RWPE2 (cell line): ENCODE results near the gene HDAC4.

Source experiments
- ATAC-seq: fragments of 200-7000 bp; cut with Tn5 transposase; 3 replicates; pipeline ENCODE4 v1.9.1; 2021; ENCODE audit warnings: low read depth
- DNase-seq: peaks from one replicate; pipeline ENCODE4 v3.0.0-alpha.2; 2020; ENCODE audit warnings: low spot score
- H3K27ac ChIP-seq: fragments of 450-650 bp; 2 replicates; pipeline ENCODE4 v1.5.1; 2017; ENCODE audit warnings: mild to moderate bottlenecking; ENCODE audit not compliant: poor library complexity, severe bottlenecking
- H3K27me3 ChIP-seq: fragments of 250-450 bp; sonication (Bioruptor Pico); 2 replicates; pipeline ENCODE4 v1.5.1; 2021; ENCODE audit warnings: mild to moderate bottlenecking, moderate library complexity; ENCODE audit not compliant: insufficient read depth, poor library complexity, severe bottlenecking
- H3K36me3 ChIP-seq: fragments of 250-450 bp; sonication (Bioruptor Pico); 2 replicates; pipeline ENCODE4 v1.5.1; 2020; ENCODE audit warnings: low read depth, mild to moderate bottlenecking, moderate library complexity
- H3K4me1 ChIP-seq: fragments of 250-450 bp; sonication (Bioruptor Pico); 2 replicates; pipeline ENCODE4 v1.5.1; 2021; ENCODE audit warnings: mild to moderate bottlenecking, moderate library complexity; ENCODE audit not compliant: insufficient read depth, poor library complexity, severe bottlenecking
- H3K4me3 ChIP-seq: fragments of 250-450 bp; sonication (Bioruptor Pico); 2 replicates; pipeline ENCODE4 v1.5.1; 2021; ENCODE audit warnings: mild to moderate bottlenecking, moderate library complexity; ENCODE audit not compliant: severe bottlenecking
- H3K9me3 ChIP-seq: fragments of 250-450 bp; sonication (Bioruptor Pico); 2 replicates; pipeline ENCODE4 v1.5.1; 2021; ENCODE audit warnings: mild to moderate bottlenecking, moderate library complexity; ENCODE audit not compliant: severe bottlenecking
- CTCF ChIP-seq: fragments of 450-650 bp; IDR thresholded peaks from one replicate; pipeline ENCODE4 v1.5.1; 2017; ENCODE audit warnings: mild to moderate bottlenecking, moderate library complexity; ENCODE audit not compliant: poor library complexity, severe bottlenecking

HDAC4 gene

GRCh38 chr2:239292959-239293774, 107.7 kb downstream of the HDAC4 start:
- ATAC-seq = no peak

GRCh38 chr2:239292531-239292930, 108.3 kb downstream of the HDAC4 start:
- Histone ChIP-seq H3K9me3 (no peaks in the 10 kb centered on the region), H3K4me3 (no peak overlapping the region), H3K4me1 (peaks cover 10% of the 10 kb centered on the region), H3K27ac (no peak overlapping the region), H3K27me3 (no peaks in the 10 kb centered on the region), H3K36me3 (no peaks in the 10 kb centered on the region)
- ATAC-seq (no peak), DNase-seq (no peak)
- TF ChIP-seq CTCF = no peak

More at GRCh38 chr2:239292959-239293774, 107.7 kb downstream of the HDAC4 start:
- no peak for TF ChIP-seq CTCF
- Histone ChIP-seq H3K36me3 (no peaks in the 10 kb centered on the region), H3K27me3 (no peaks in the 10 kb centered on the region), H3K9me3 (no peaks in the 10 kb centered on the region), H3K27ac (no peak overlapping the region), H3K4me3 (no peak overlapping the region), H3K4me1 (peaks cover 10% of the 10 kb centered on the region)
- DNase-seq = peak; percentile 30

- ATAC-seq (no peak), DNase-seq (peak; percentile 19)
- Histone ChIP-seq H3K36me3 (no peaks in the 10 kb centered on the region), H3K4me3 (no peak overlapping the region), H3K27me3 (no peaks in the 10 kb centered on the region), H3K4me1 (peaks cover 10% of the 10 kb centered on the region), H3K9me3 (no peaks in the 10 kb centered on the region), H3K27ac (no peak overlapping the region)
- TF ChIP-seq CTCF = no peak
These were observed 109.1 kb downstream of the HDAC4 start for GRCh38 chr2:239291475-239292350.

- Histone ChIP-seq H3K36me3 (no peaks in the 10 kb centered on the region), H3K27ac (no peak overlapping the region)
These were observed 110.0 kb downstream of the HDAC4 start for GRCh38 chr2:239290618-239291474.

More at GRCh38 chr2:239290618-239291474, 110.0 kb downstream of the HDAC4 start:
- H3K4me1 ChIP-seq = peaks cover 10% of the 10 kb centered on the region
- peak; percentile 19 for DNase-seq
- peak; percentile 58 for ATAC-seq
- no peak for TF ChIP-seq CTCF
- no peaks in the 10 kb centered on the region for H3K9me3 ChIP-seq
- no peak overlapping the region for H3K4me3 ChIP-seq
- H3K27me3 ChIP-seq = no peaks in the 10 kb centered on the region
